HG02798 (cell line): ENCODE data around the gene DCAF17.

Experiments
- ATAC-seq: cut with Tn5 transposase; IDR thresholded peaks from one replicate; pipeline ENCODE4 v1.9.1; 2021; ENCODE audit warnings: mild to moderate bottlenecking; ENCODE audit not compliant: unreplicated experiment, poor library complexity

The DCAF17 gene

GRCh38 chr2:171533331-171533730 lies 99.3 kb downstream of the DCAF17 start:
- no peak for ATAC-seq
